Esophagus muscularis mucosa (tissue), 3 donors: ENCODE results near the gene NPAP1.

Experiments used
- CTCF ChIP-seq, 3 experiments: fragments of 200-600 bp in 2 of 3; fragments of 450-650 bp in 1 of 3; sonication (generic) in 2 of 3; IDR thresholded peaks; one replicate each; pipeline ENCODE4 v1.5.1; 2017 to 2019; ENCODE audit warnings: antibody characterized with exemption in 3 of 3, mild to moderate bottlenecking in 2 of 3, moderate library complexity in 1 of 3
- EP300 ChIP-seq: sonication (generic); formaldehyde crosslinking; IDR thresholded peaks from one replicate; pipeline ENCODE4 v1.6.1; 2017; ENCODE audit warnings: antibody characterized with exemption

GRCh38 chr15:24729760-24730159 is 54.2 kb downstream of the NPAP1 start:
- TF ChIP-seq CTCF (IDR thresholded peaks at IDR 0.05): no peak
- no peak for TF ChIP-seq EP300
